B cell (primary cell): ENCODE measurements around the gene AGAP1.

ENCODE experiments used
- CTCF ChIP-seq: fragments of 200-600 bp; IDR thresholded peaks from one replicate; pipeline ENCODE4 v1.8.0; 2022; ENCODE audit warnings: antibody characterized with exemption, mild to moderate bottlenecking
- EZH2 ChIP-seq: IDR thresholded peaks from 2 replicates; pipeline ENCODE4 v1.6.1; 2012; ENCODE audit warnings: borderline replicate concordance, low read depth, mild to moderate bottlenecking, moderate library complexity, low read length; ENCODE audit not compliant: insufficient read depth, poor library complexity, severe bottlenecking

GRCh38 chr2:235573331-235574221 is 79.7 kb downstream of the AGAP1 start:
- TF ChIP-seq CTCF (no peak), EZH2 (no peak)
